GM23248 (cell line): ENCODE measurements around the gene TARP.
"Not testable (repeated sequence)": the region's sequence is repeated elsewhere in the genome, so short reads cannot be mapped to it uniquely, and the experiment has no call there.

ENCODE experiments used
- EZH2 ChIP-seq: fragments of 200-600 bp; sonication (generic); IDR thresholded peaks from 2 replicates; pipeline ENCODE4 v1.6.1; 2018; ENCODE audit warnings: antibody characterized with exemption, mild to moderate bottlenecking; ENCODE audit not compliant: insufficient read depth, poor library complexity, severe bottlenecking
- EZH2phosphoT487 ChIP-seq: fragments of 200-600 bp; sonication (generic); IDR thresholded peaks from 2 replicates; pipeline ENCODE4 v1.6.1; 2018; ENCODE audit warnings: antibody characterized with exemption, moderate library complexity, mild to moderate bottlenecking, low read depth; ENCODE audit not compliant: insufficient read depth

GRCh38 chr7:38259157-38259556 lies 14.3 kb downstream of the TARP start:
- not testable (repeated sequence) for TF ChIP-seq EZH2, EZH2phosphoT487
